Esophagus muscularis mucosa (tissue), 4 donors: ENCODE results near the gene KCTD5. TPM values are rescaled to one million over a fixed set of nuclear protein-coding genes. Genes with fewer than 3 reads are reported as not detected.
A peak's percentile ranks its signal among the peaks of the same experiment; 100 is the strongest.
"Not testable (repeated sequence)": the region's sequence is repeated elsewhere in the genome, so short reads cannot be mapped to it uniquely, and the experiment has no call there.

Experiments
- DNase-seq: peaks from one replicate; pipeline ENCODE4 v3.0.0-alpha.2; 2017; ENCODE audit errors: extremely low spot score
- H3K27ac ChIP-seq, 4 donors: fragments of 200-600 bp; sonication (generic); replicated peaks in 1 of 4; 1 replicate in 3 of 4; 2 replicates in 1 of 4; pipeline ENCODE4 v1.5.1; 2016 to 2019; ENCODE audit warnings: mild to moderate bottlenecking in 1 of 4
- H3K27me3 ChIP-seq, 4 donors: fragments of 200-600 bp; sonication (generic); one replicate each; pipeline versions ENCODE4 v1.5.1 to v1.6.0; 2016 to 2019
- H3K36me3 ChIP-seq, 4 donors: fragments of 200-600 bp; sonication (generic); one replicate each; pipeline ENCODE4 v1.5.1; 2016 to 2019
- H3K4me1 ChIP-seq, 4 donors: fragments of 200-600 bp; sonication (generic); one replicate each; pipeline ENCODE4 v1.5.1; 2016 to 2019
- H3K4me3 ChIP-seq, 4 donors: fragments of 200-600 bp; sonication (generic); 1 replicate in 2 of 4; 2 replicates in 2 of 4; pipeline ENCODE4 v1.5.1; 2016 to 2019; ENCODE audit warnings: mild to moderate bottlenecking in 4 of 4, moderate library complexity in 1 of 4
- H3K9me3 ChIP-seq, 4 donors: fragments of 200-600 bp; sonication (generic); 1 replicate in 3 of 4; 2 replicates in 1 of 4; pipeline ENCODE4 v1.5.1; 2016 to 2019
- CTCF ChIP-seq, 3 experiments: fragments of 200-600 bp in 2 of 3; fragments of 450-650 bp in 1 of 3; sonication (generic) in 2 of 3; IDR thresholded peaks; one replicate each; pipeline ENCODE4 v1.5.1; 2017 to 2019; ENCODE audit warnings: antibody characterized with exemption in 3 of 3, mild to moderate bottlenecking in 2 of 3, moderate library complexity in 1 of 3
- EP300 ChIP-seq: sonication (generic); formaldehyde crosslinking; IDR thresholded peaks from one replicate; pipeline ENCODE4 v1.6.1; 2017; ENCODE audit warnings: antibody characterized with exemption
- POLR2A ChIP-seq: fragments of 450-650 bp; IDR thresholded peaks from one replicate; pipeline ENCODE4 v1.6.1; 2017; ENCODE audit warnings: antibody characterized with exemption, moderate library complexity, mild to moderate bottlenecking, low read depth
- POLR2AphosphoS5 ChIP-seq, 2 donors: sonication (generic); formaldehyde crosslinking; IDR thresholded peaks; one replicate each; pipeline ENCODE4 v1.6.1; 2017; ENCODE audit warnings: antibody characterized with exemption in 2 of 2
- WGBS: methylation state at CpG from one replicate; pipeline ENCODE4 v1.1.5; 2018; 5-methylcytosine and 5-hydroxymethylcytosine counted together
- intact Hi-C: fragments of 100-400 bp; cut with DNase I; formaldehyde crosslinking; loops from one replicate; pipeline ENCODE4 v1.15.1; 2023
- total RNA-seq, 4 donors: library from RNA; depleted of rRNA; stranded (reverse); fragments of >200 nt; gene quantifications; one replicate each; pipeline versions ENCODE4 v1.1.0 to v1.2.1, GENCODE V29; 2016

The KCTD5 gene
- total RNA-seq, 4 donors from 2014 or later = 9.1 to 22.1 (median 15.7) TPM

GRCh38 chr16:2673066-2673999 lies 9.0 kb upstream of the KCTD5 start:
- 2% methylated on average over 32 of the region's 107 CpGs for WGBS
- peak; percentile 65 to 68 for TF ChIP-seq POLR2AphosphoS5 (IDR thresholded peaks at IDR 0.05)
- TF ChIP-seq POLR2A = no peak

GRCh38 chr16:2675021-2675420 lies 7.3 kb upstream of the KCTD5 start:
- H3K9me3 ChIP-seq = no peaks in the 10 kb centered on the region
- no peak for DNase-seq
- 87% methylated on average over 7 of the region's 7 CpGs for WGBS
- H3K4me1 ChIP-seq = peaks cover 15 to 32% (median 29%) of the 10 kb centered on the region in 4 donors
- no peaks in the 10 kb centered on the region for H3K27me3 ChIP-seq
- no peak overlapping the region for H3K4me3 ChIP-seq
- peaks cover 0 to 6% (median 0%) of the 10 kb centered on the region in 4 donors for H3K36me3 ChIP-seq
- no peak overlapping the region for H3K27ac ChIP-seq
- TF ChIP-seq CTCF (IDR thresholded peaks at IDR 0.05) = no peak
- TF ChIP-seq EP300 = no peak
- no peak for TF ChIP-seq POLR2A
- no peak for TF ChIP-seq POLR2AphosphoS5 (IDR thresholded peaks at IDR 0.05)
- intact Hi-C loops = no loop called here

More at GRCh38 chr16:2673066-2673999, 9.0 kb upstream of the KCTD5 start:
- intact Hi-C loops = no loop called here
- no peaks in the 10 kb centered on the region for H3K27me3 ChIP-seq
- peaks cover 0 to 18% (median 12%) of the 10 kb centered on the region in 4 donors for H3K36me3 ChIP-seq
- peak; percentile 98 for DNase-seq
- peaks cover 19 to 40% (median 37%) of the 10 kb centered on the region in 4 donors for H3K4me1 ChIP-seq
- H3K27ac ChIP-seq = peak overlapping the region; percentile 77 to 87 (median 82)
- H3K4me3 ChIP-seq = peak overlapping the region; percentile 65 to 71 (median 69)
- no peaks in the 10 kb centered on the region for H3K9me3 ChIP-seq

- Histone ChIP-seq H3K9me3 (no peaks in the 10 kb centered on the region), H3K4me1 (peaks cover 15 to 25% (median 24%) of the 10 kb centered on the region in 4 donors), H3K4me3 (no peak overlapping the region), H3K36me3 (peaks cover 0 to 6% (median 0%) of the 10 kb centered on the region in 4 donors), H3K27ac (no peak overlapping the region), H3K27me3 (no peaks in the 10 kb centered on the region)
- intact Hi-C loops = no loop called here
- 82% methylated on average over 12 of the region's 16 CpGs for WGBS
- TF ChIP-seq EP300 = no peak
- TF ChIP-seq CTCF (IDR thresholded peaks at IDR 0.05) = no peak
- no peak for TF ChIP-seq POLR2A
- no peak for DNase-seq
Measured at GRCh38 chr16:2675714-2676113, 6.6 kb upstream of the KCTD5 start.

GRCh38 chr16:2676937-2677336 lies 5.4 kb upstream of the KCTD5 start:
- H3K27ac ChIP-seq, H3K36me3 ChIP-seq, intact Hi-C loops, H3K27me3 ChIP-seq, H3K4me3 ChIP-seq, H3K9me3 ChIP-seq, DNase-seq: not testable (repeated sequence)
- 86% methylated on average over 3 of the region's 3 CpGs for WGBS
- H3K4me1 ChIP-seq = peaks cover 18 to 24% (median 24%) of the 10 kb centered on the region in 4 donors

- H3K4me3 ChIP-seq, H3K27ac ChIP-seq, intact Hi-C loops, H3K9me3 ChIP-seq, DNase-seq, H3K36me3 ChIP-seq, H3K27me3 ChIP-seq: not testable (repeated sequence)
- peaks cover 16 to 26% (median 23%) of the 10 kb centered on the region in 4 donors for H3K4me1 ChIP-seq
- WGBS = 86% methylated on average over 13 of the region's 23 CpGs
Measured at GRCh38 chr16:2678206-2678965, 3.9 kb upstream of the KCTD5 start.

GRCh38 chr16:2679902-2680301 lies 2.4 kb upstream of the KCTD5 start:
- H3K4me3 ChIP-seq, H3K27ac ChIP-seq, H3K9me3 ChIP-seq, H3K27me3 ChIP-seq, H3K36me3 ChIP-seq, DNase-seq, intact Hi-C loops: not testable (repeated sequence)
- H3K4me1 ChIP-seq = peaks cover 13 to 32% (median 27%) of the 10 kb centered on the region in 4 donors
- WGBS = 88% methylated on average over 4 of the region's 4 CpGs

- WGBS = 89% methylated on average over 5 of the region's 8 CpGs
- peaks cover 13 to 32% (median 27%) of the 10 kb centered on the region in 4 donors for H3K4me1 ChIP-seq
- intact Hi-C loops, H3K27ac ChIP-seq, H3K36me3 ChIP-seq, DNase-seq, H3K27me3 ChIP-seq, H3K9me3 ChIP-seq, H3K4me3 ChIP-seq: not testable (repeated sequence)
Measured at GRCh38 chr16:2680360-2680759, 2.0 kb upstream of the KCTD5 start.

GRCh38 chr16:2683041-2683440 lies 718 bp downstream of the KCTD5 start:
- Histone ChIP-seq H3K4me1 (peaks cover 13 to 40% (median 33%) of the 10 kb centered on the region in 4 donors), H3K4me3 (peak overlapping the region; percentile 91 to 99 (median 96)), H3K27ac (peak overlapping the region; percentile 83 to 89 (median 86))
- WGBS = 13% methylated on average over 13 of the region's 13 CpGs
- intact Hi-C loops, H3K27me3 ChIP-seq, H3K36me3 ChIP-seq, H3K9me3 ChIP-seq, DNase-seq: not testable (repeated sequence)

GRCh38 chr16:2686075-2686474 lies 3.8 kb downstream of the KCTD5 start:
- no CpG with 5 or more reads among the region's 9 CpGs for WGBS

More at GRCh38 chr16:2686075-2686474, 3.8 kb downstream of the KCTD5 start:
- Histone ChIP-seq H3K36me3 (peaks cover 0 to 14% (median 7%) of the 10 kb centered on the region in 4 donors), H3K4me1 (peaks cover 23 to 51% (median 33%) of the 10 kb centered on the region in 4 donors)
- intact Hi-C loops, H3K9me3 ChIP-seq, H3K27me3 ChIP-seq, H3K4me3 ChIP-seq, H3K27ac ChIP-seq, DNase-seq: not testable (repeated sequence)
